GM23248 (cell line): Measurements from ENCODE around the gene ATP6V1C2. TPM values are rescaled to one million over a fixed set of nuclear protein-coding genes. Genes with fewer than 3 reads are reported as not detected.

Source experiments
- DNase-seq: peaks from one replicate; pipeline ENCODE4 v3.0.0-alpha.2; 2015
- H2AFZ ChIP-seq: fragments of 200-600 bp; sonication (generic); 2 replicates; pipeline ENCODE4 v1.6.1; 2016; ENCODE audit warnings: antibody characterized with exemption
- H3F3A ChIP-seq: fragments of 200-600 bp; sonication (generic); 2 replicates; pipeline ENCODE4 v1.6.1; 2016; ENCODE audit warnings: mild to moderate bottlenecking, antibody characterized with exemption, mixed run types; ENCODE audit not compliant: insufficient read depth
- H3K27ac ChIP-seq: fragments of 200-600 bp; sonication (generic); 2 replicates; pipeline ENCODE4 v1.5.1; 2016; ENCODE audit warnings: mild to moderate bottlenecking
- H3K27me3 ChIP-seq: fragments of 200-600 bp; sonication (generic); replicated peaks from 2 replicates; pipeline ENCODE4 v1.6.1; 2016; ENCODE audit warnings: mild to moderate bottlenecking; ENCODE audit not compliant: insufficient read depth
- H3K36me3 ChIP-seq: fragments of 200-600 bp; sonication (generic); 2 replicates; pipeline ENCODE4 v1.6.1; 2016; ENCODE audit warnings: low read depth, mild to moderate bottlenecking
- H3K4me1 ChIP-seq: fragments of 200-600 bp; sonication (generic); 2 replicates; pipeline ENCODE4 v1.6.1; 2016; ENCODE audit warnings: mild to moderate bottlenecking; ENCODE audit not compliant: insufficient read depth
- H3K4me2 ChIP-seq: fragments of 200-600 bp; sonication (generic); one replicate; pipeline ENCODE4 v1.6.1; 2016; ENCODE audit warnings: mild to moderate bottlenecking; ENCODE audit not compliant: unreplicated experiment
- H3K4me3 ChIP-seq: fragments of 200-600 bp; sonication (generic); 2 replicates; pipeline ENCODE4 v1.5.1; 2016; ENCODE audit warnings: mild to moderate bottlenecking
- H3K79me2 ChIP-seq: fragments of 200-600 bp; sonication (generic); 2 replicates; pipeline ENCODE4 v1.6.1; 2016; ENCODE audit warnings: mild to moderate bottlenecking; ENCODE audit not compliant: insufficient read depth
- H3K9ac ChIP-seq: fragments of 200-600 bp; sonication (generic); 2 replicates; pipeline ENCODE4 v1.6.1; 2016; ENCODE audit warnings: mild to moderate bottlenecking
- H3K9me2 ChIP-seq: fragments of 200-600 bp; sonication (generic); 2 replicates; pipeline ENCODE4 v1.6.1; 2016; ENCODE audit warnings: mixed run types, mild to moderate bottlenecking, moderate library complexity; ENCODE audit not compliant: insufficient read depth
- H3K9me3 ChIP-seq: fragments of 200-600 bp; sonication (generic); one replicate; pipeline ENCODE4 v1.6.1; 2017; ENCODE audit warnings: low read depth
- H4K20me1 ChIP-seq: fragments of 200-600 bp; sonication (generic); 2 replicates; pipeline ENCODE4 v1.6.0; 2016; ENCODE audit not compliant: insufficient read depth
- EZH2 ChIP-seq: fragments of 200-600 bp; sonication (generic); IDR thresholded peaks from 2 replicates; pipeline ENCODE4 v1.6.1; 2018; ENCODE audit warnings: antibody characterized with exemption, mild to moderate bottlenecking; ENCODE audit not compliant: insufficient read depth, poor library complexity, severe bottlenecking
- EZH2phosphoT487 ChIP-seq: fragments of 200-600 bp; sonication (generic); IDR thresholded peaks from 2 replicates; pipeline ENCODE4 v1.6.1; 2018; ENCODE audit warnings: antibody characterized with exemption, moderate library complexity, mild to moderate bottlenecking, low read depth; ENCODE audit not compliant: insufficient read depth
- WGBS, 2 experiments: methylation state at CpG; one replicate each; pipeline ENCODE4 v1.1.6; 2015 to 2017; ENCODE audit warnings: low lambda C conversion rate in 2 of 2, low coverage in 1 of 2; ENCODE audit errors: missing lambda C conversion rate in 2 of 2; 5-methylcytosine and 5-hydroxymethylcytosine counted together
- in situ Hi-C: fragments of 300-500 bp; cut with MboI; formaldehyde crosslinking; loops from 2 replicates; pipeline ENCODE4 v1.15.0; 2020
- polyA plus RNA-seq: library from polyadenylated mRNA; unstranded; fragments of >200 nt; fragmentation: Nextera tagmentation; extraction: Ambion mirVana; gene quantifications from 2 replicates; pipeline ENCODE4 v1.2.1, GENCODE V29; 2016
- total RNA-seq: library from RNA; depleted of rRNA; stranded (reverse); fragments of >200 nt; shearing (Covaris generic); gene quantifications from 2 replicates; pipeline ENCODE4 v1.2.3, GENCODE V29; 2014

The ATP6V1C2 gene
- total and polyA plus RNA-seq, 2 experiments from 2014 or later: 0.53 TPM; not detected in 1

DNA sequence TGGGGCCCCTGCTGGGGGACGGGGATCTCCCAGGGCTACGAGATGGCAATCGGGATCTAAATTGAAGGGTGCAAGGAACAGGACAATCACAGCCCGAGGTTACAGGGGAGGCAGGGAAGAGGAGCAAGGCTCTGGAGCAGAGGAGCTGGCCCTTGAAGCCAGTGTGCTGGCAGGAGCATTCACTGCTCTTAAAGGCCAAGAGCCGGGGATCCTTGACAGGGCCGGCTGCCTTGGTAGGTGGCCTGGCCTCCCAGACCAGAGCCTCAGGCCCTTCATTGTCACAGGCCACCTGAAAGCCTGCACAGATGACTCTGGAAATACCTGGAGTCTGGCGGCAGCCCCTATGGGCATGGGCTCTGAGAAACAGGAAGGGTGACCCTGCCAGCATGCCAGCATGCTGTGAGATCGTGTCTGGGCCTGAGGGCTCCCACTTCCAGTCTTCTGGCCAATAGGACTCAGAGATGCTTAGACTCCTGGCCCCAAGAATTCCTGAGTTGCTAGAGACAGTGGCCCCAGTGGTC is 52.5 kb downstream of the ATP6V1C2 start:
- no peaks in the 10 kb centered on the region for H4K20me1 ChIP-seq
- no peaks in the 10 kb centered on the region for H3K9me2 ChIP-seq
- no peak for DNase-seq
- no peak overlapping the region for H3K27ac ChIP-seq
- H3K4me3 ChIP-seq: no peak overlapping the region
- no peaks in the 10 kb centered on the region for H3K36me3 ChIP-seq
- H3K79me2 ChIP-seq: no peaks in the 10 kb centered on the region
- in situ Hi-C loops: no loop called here
- H3K27me3 ChIP-seq: no peaks in the 10 kb centered on the region
- H3K4me1 ChIP-seq: no peaks in the 10 kb centered on the region
- H3K4me2 ChIP-seq: no peak overlapping the region
- H3K9me3 ChIP-seq: no peaks in the 10 kb centered on the region
- TF ChIP-seq EZH2phosphoT487 (no peak), EZH2 (no peak)
- no peak overlapping the region for H2AFZ ChIP-seq
- 66 to 72% methylated on average over 8 of the region's 8 CpGs for WGBS, 2 experiments
- H3K9ac ChIP-seq: no peak overlapping the region
- no peaks in the 10 kb centered on the region for H3F3A ChIP-seq

DNA sequence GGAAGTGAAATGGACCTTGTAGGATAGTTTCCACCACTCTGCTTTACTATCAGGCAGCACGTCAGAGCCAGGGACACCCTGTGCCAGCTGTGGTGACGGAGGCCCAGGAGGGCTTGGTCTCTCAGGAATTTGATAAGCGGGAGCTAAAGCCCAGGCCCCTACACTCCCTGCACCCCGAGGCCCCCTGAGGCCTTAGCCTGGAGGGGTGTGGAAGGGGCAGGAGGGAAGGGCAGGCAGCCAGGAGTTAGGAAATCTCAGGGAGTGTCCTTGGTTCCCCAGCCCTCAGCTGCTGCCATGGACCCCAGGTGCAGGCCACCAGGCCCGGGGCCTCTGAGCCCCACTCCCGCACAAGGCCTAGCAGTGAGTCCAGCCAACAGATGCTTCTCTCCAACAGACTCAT is 53.0 kb downstream of the ATP6V1C2 start:
- no peak overlapping the region for H3K9ac ChIP-seq
- no peaks in the 10 kb centered on the region for H3K27me3 ChIP-seq
- DNase-seq: no peak
- H3K27ac ChIP-seq: no peak overlapping the region
- no peak overlapping the region for H3K4me3 ChIP-seq
- H3K9me3 ChIP-seq: no peaks in the 10 kb centered on the region
- no peaks in the 10 kb centered on the region for H3K9me2 ChIP-seq
- TF ChIP-seq EZH2 (no peak), EZH2phosphoT487 (no peak)
- 63 to 71% methylated on average over 6 of the region's 6 CpGs for whole genome bisulfite sequencing, 2 experiments
- H3K79me2 ChIP-seq: no peaks in the 10 kb centered on the region
- no peak overlapping the region for H2AFZ ChIP-seq
- H3K4me2 ChIP-seq: no peak overlapping the region
- H3F3A ChIP-seq: no peaks in the 10 kb centered on the region
- in situ Hi-C loops: no loop called here
- no peaks in the 10 kb centered on the region for H3K4me1 ChIP-seq
- no peaks in the 10 kb centered on the region for H3K36me3 ChIP-seq
- no peaks in the 10 kb centered on the region for H4K20me1 ChIP-seq

DNA sequence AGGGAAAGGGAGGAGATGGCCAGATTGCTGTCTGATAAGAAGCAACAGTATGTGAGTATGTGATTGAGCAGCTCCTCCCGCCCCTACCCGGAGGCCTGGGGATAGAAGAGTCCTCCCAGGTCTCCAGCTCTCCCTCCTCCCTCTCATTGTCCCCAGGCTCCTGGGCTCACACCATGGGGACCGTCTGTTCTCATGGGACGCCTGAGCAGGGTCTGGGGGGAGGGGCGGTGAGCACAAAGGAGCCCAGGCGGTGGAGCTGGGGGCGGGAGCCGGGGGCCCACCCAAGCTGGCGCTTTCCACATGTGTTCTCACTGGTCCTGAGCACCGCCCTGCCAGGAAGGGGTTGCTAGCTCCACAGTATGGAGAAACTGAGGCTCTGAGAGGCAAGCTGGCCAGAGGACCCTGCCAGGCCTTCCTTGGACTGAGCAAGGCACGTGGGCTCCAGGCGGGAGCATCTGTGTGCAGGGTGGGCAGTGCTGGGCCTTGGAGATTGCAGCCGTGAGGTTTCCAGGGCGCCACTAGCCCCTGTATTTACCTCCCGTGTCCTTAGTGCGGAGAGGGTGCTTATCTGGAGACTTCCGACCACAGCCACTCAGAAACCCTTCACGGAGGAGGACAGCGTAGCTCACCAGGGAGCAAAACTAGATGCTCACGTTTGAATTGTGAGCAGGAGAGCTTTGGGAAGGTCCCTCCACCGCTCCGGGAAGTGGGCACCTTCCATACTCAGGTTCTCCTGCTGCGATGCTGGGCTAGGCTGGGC is 53.8 kb downstream of the ATP6V1C2 start:
- Histone ChIP-seq H3K9ac (no peak overlapping the region), H2AFZ (no peak overlapping the region), H3K4me3 (no peak overlapping the region), H3K9me2 (no peaks in the 10 kb centered on the region), H3K4me2 (no peak overlapping the region), H3K79me2 (no peaks in the 10 kb centered on the region), H3F3A (no peaks in the 10 kb centered on the region), H3K9me3 (no peaks in the 10 kb centered on the region), H3K27me3 (no peaks in the 10 kb centered on the region), H3K27ac (no peak overlapping the region), H3K4me1 (no peaks in the 10 kb centered on the region), H3K36me3 (0 out of 2 replicates have a peak, but pooled peaks cover under 1% of the 10 kb centered on the region), H4K20me1 (no peaks in the 10 kb centered on the region)
- in situ Hi-C loops: no loop called here
- TF ChIP-seq EZH2 (no peak), EZH2phosphoT487 (no peak)
- DNase-seq: no peak
- WGBS, 2 experiments: 73 to 82% methylated on average over 21 to 23 of the region's 23 CpGs

DNA sequence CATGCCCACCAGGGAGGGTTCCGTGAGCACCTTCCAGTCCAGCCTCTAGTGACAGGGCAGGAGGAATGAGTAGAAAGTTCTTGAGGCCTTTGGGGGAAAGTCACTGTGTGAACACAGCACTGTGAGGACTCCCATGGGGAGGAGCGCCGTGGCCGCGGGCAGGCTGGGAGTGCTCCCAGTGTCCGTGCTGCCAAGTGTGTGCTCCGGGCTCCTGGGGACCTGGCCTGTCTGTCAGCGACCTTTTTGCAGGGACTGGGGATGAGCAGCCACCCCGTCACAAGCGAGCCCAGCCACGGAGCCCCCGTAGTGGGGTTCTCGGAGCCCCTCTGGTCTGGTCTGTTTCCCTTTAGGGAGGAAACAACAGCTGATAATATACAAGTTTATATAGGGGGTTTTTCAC is 54.4 kb downstream of the ATP6V1C2 start:
- Histone ChIP-seq H3K4me3 (no peak overlapping the region), H3K27ac (no peak overlapping the region)
- TF ChIP-seq EZH2 (no peak), EZH2phosphoT487 (no peak)

More for the DNA sequence above, 54.4 kb downstream of the ATP6V1C2 start:
- DNase-seq: no peak
- Histone ChIP-seq H4K20me1 (no peaks in the 10 kb centered on the region), H3K4me1 (no peaks in the 10 kb centered on the region), H3K9ac (no peak overlapping the region), H3K4me2 (no peak overlapping the region), H3K9me2 (no peaks in the 10 kb centered on the region), H3K9me3 (no peaks in the 10 kb centered on the region), H3K79me2 (no peaks in the 10 kb centered on the region), H3F3A (no peaks in the 10 kb centered on the region), H3K36me3 (0 out of 2 replicates have a peak, but pooled peaks cover 5% of the 10 kb centered on the region), H3K27me3 (no peaks in the 10 kb centered on the region), H2AFZ (no peak overlapping the region)
- WGBS, 2 experiments: 89 to 93% methylated on average over 9 to 13 of the region's 13 CpGs
- in situ Hi-C loops: no loop called here
